Activated CD4-positive, alpha-beta memory T cell treated with anti-CD3 and anti-CD28 coated beads for 36 hours (primary cell): ENCODE measurements around the gene GCN1. TPM values are rescaled to one million over a fixed set of nuclear protein-coding genes. Genes with fewer than 3 reads are reported as not detected.
"Not testable (repeated sequence)": the region's sequence is repeated elsewhere in the genome, so short reads cannot be mapped to it uniquely, and the experiment has no call there.

Experiments
- CTCF ChIA-PET: fragments of 350-600 bp; sonication (Branson Sonifier 250); formaldehyde crosslinking; loops from one replicate; lab custom pipeline; 2021; ENCODE audit warnings: antibody characterized with exemption, inconsistent platforms; lab: Charles Lee
- POLR2A ChIA-PET: fragments of 350-600 bp; sonication (Branson Sonifier 250); formaldehyde crosslinking; loops from one replicate; lab custom pipeline; 2021; ENCODE audit warnings: antibody characterized with exemption; lab: Charles Lee
- DNase-seq: peaks from one replicate; pipeline ENCODE4 v3.0.0-alpha.2; 2020
- H3K27ac Mint-ChIP-seq: one replicate; pipeline ENCODE4 v1.8.0; 2021; ENCODE audit warnings: mixed read lengths
- H3K27me3 Mint-ChIP-seq: one replicate; pipeline ENCODE4 v1.8.0; 2021; ENCODE audit warnings: mixed read lengths
- H3K36me3 Mint-ChIP-seq: one replicate; pipeline ENCODE4 v1.8.0; 2021; ENCODE audit warnings: mixed read lengths
- H3K4me1 Mint-ChIP-seq: one replicate; pipeline ENCODE4 v1.8.0; 2021; ENCODE audit warnings: low read depth, mixed read lengths
- H3K4me3 Mint-ChIP-seq: one replicate; pipeline ENCODE4 v1.8.0; 2021; ENCODE audit warnings: mild to moderate bottlenecking, mixed read lengths
- H3K9me3 Mint-ChIP-seq: one replicate; pipeline ENCODE4 v1.8.0; 2021; ENCODE audit warnings: mixed read lengths
- intact Hi-C: fragments of 100-400 bp; cut with micrococcal nuclease; formaldehyde crosslinking; loops from one replicate; pipeline ENCODE4 v1.15.1; 2023
- total RNA-seq, 2 experiments: library from RNA; stranded (reverse); gene quantifications; one replicate each; pipeline ENCODE4 v1.2.3, GENCODE V29; 2021

GCN1 gene
- total RNA-seq, 2 experiments from 2014 or later: 121 TPM

- CTCF ChIA-PET: interaction anchor here (1.3 to 10.8 kb wide), 5 partner anchors 8 to 28 kb away, joined by 4 to 111 read pairs (median 7); partner anchors contain the start of gene PXN
- peaks cover 86% of the 10 kb centered on the region for H3K4me1 Mint-ChIP-seq
- DNase-seq, intact Hi-C loops, H3K27me3 Mint-ChIP-seq, H3K27ac Mint-ChIP-seq, H3K36me3 Mint-ChIP-seq, H3K4me3 Mint-ChIP-seq, H3K9me3 Mint-ChIP-seq: not testable (repeated sequence)
- POLR2A ChIA-PET: interaction anchor here (3.8 kb wide), 1 partner anchor 55 kb away, joined by 21 read pairs; the partner anchor contains the start of genes RNU4-1 and RNU4-2
Observed at GRCh38 chr12:120236809-120237208, 42.3 kb upstream of the GCN1 start.

- ChIA-PET CTCF (interaction anchor here (0.6 to 10.8 kb wide), 17 partner anchors 7 to 1955 kb away, joined by 3 to 111 read pairs (median 4); partner anchors contain the start of genes PXN, RNU4-1, RNU4-2 and RPLP0), POLR2A (interaction anchor here (0.6 to 1.8 kb wide), 6 partner anchors 17 to 57 kb away, joined by 3 to 15 read pairs (median 3); partner anchors contain the start of genes RNU4-1, RNU4-2 and RPLP0)
- Mint-ChIP-seq H3K4me3 (no peak overlapping the region), H3K9me3 (no peaks in the 10 kb centered on the region), H3K27ac (peak overlapping the region; percentile 67), H3K36me3 (no peaks in the 10 kb centered on the region), H3K27me3 (no peaks in the 10 kb centered on the region), H3K4me1 (peaks cover 86% of the 10 kb centered on the region)
- DNase-seq: peak; percentile 34
- intact Hi-C loops: no loop called here
Observed at GRCh38 chr12:120235369-120236323, 41.1 kb upstream of the GCN1 start.

GRCh38 chr12:120234643-120235368 is 40.3 kb upstream of the GCN1 start:
- Mint-ChIP-seq H3K27me3 (no peaks in the 10 kb centered on the region), H3K36me3 (no peaks in the 10 kb centered on the region), H3K9me3 (no peaks in the 10 kb centered on the region), H3K4me3 (no peak overlapping the region), H3K4me1 (peaks cover 86% of the 10 kb centered on the region), H3K27ac (peak overlapping the region; percentile 62)
- ChIA-PET POLR2A (interaction anchor here (0.6 to 1.8 kb wide), 5 partner anchors 18 to 58 kb away, joined by 3 to 15 read pairs (median 3); partner anchors contain the start of genes RNU4-1, RNU4-2 and RPLP0), CTCF (interaction anchor here (1.0 to 10.8 kb wide), 13 partner anchors 6 to 57 kb away, joined by 3 to 111 read pairs (median 4); partner anchors contain the start of genes PXN, RNU4-1, RNU4-2 and RPLP0)
- intact Hi-C loops: no loop called here
- peak; percentile 35 for DNase-seq

GRCh38 chr12:120231316-120232011 is 36.9 kb upstream of the GCN1 start:
- Mint-ChIP-seq H3K27me3 (no peaks in the 10 kb centered on the region), H3K4me3 (peak overlapping the region; percentile 42), H3K9me3 (no peaks in the 10 kb centered on the region), H3K27ac (peak overlapping the region; percentile 93), H3K36me3 (no peaks in the 10 kb centered on the region), H3K4me1 (peaks cover 92% of the 10 kb centered on the region)
- POLR2A ChIA-PET: interaction anchor here (0.6 to 9.6 kb wide), 8 partner anchors 12 to 109 kb away, joined by 3 to 261 read pairs (median 6); partner anchors contain the start of genes PXN, RNU4-1, RNU4-2 and RPLP0
- DNase-seq: peak; percentile 93
- CTCF ChIA-PET: interaction anchor here (0.7 to 12.1 kb wide), 11 partner anchors 9 to 304 kb away, joined by 3 to 614 read pairs (median 7); partner anchors contain the start of genes PXN, RNU4-1, RNU4-2 and RPLP0
- intact Hi-C loops: loop anchor here (1.0 to 2.0 kb wide), 4 partner anchors 21 to 207 kb away; partner anchors contain the start of genes COX6A1, RNU4-2 and RPLP0

GRCh38 chr12:120230974-120231315 is 36.4 kb upstream of the GCN1 start:
- POLR2A ChIA-PET: interaction anchor here (0.6 to 9.6 kb wide), 7 partner anchors 12 to 109 kb away, joined by 3 to 261 read pairs (median 14); partner anchors contain the start of genes PXN, RNU4-1, RNU4-2 and RPLP0
- peak overlapping the region; percentile 93 for H3K27ac Mint-ChIP-seq
- H3K9me3 Mint-ChIP-seq: no peaks in the 10 kb centered on the region
- intact Hi-C loops: loop anchor here (1.0 to 2.0 kb wide), 4 partner anchors 21 to 208 kb away; partner anchors contain the start of genes COX6A1, RNU4-2 and RPLP0
- peaks cover 94% of the 10 kb centered on the region for H3K4me1 Mint-ChIP-seq
- CTCF ChIA-PET: interaction anchor here (0.8 to 12.1 kb wide), 10 partner anchors 9 to 305 kb away, joined by 3 to 614 read pairs (median 12); partner anchors contain the start of genes PXN, RNU4-1, RNU4-2 and RPLP0
- no peaks in the 10 kb centered on the region for H3K27me3 Mint-ChIP-seq
- DNase-seq: no peak
- no peaks in the 10 kb centered on the region for H3K36me3 Mint-ChIP-seq
- peak overlapping the region; percentile 42 for H3K4me3 Mint-ChIP-seq

- H3K36me3 Mint-ChIP-seq: no peaks in the 10 kb centered on the region
- H3K4me3 Mint-ChIP-seq: peak overlapping the region; percentile 42
- POLR2A ChIA-PET: interaction anchor here (2.0 to 9.6 kb wide), 4 partner anchors 29 to 61 kb away, joined by 14 to 261 read pairs (median 42); partner anchors contain the start of genes PXN, RNU4-1, RNU4-2 and RPLP0
- CTCF ChIA-PET: interaction anchor here (0.9 to 12.1 kb wide), 10 partner anchors 10 to 305 kb away, joined by 3 to 614 read pairs (median 12); partner anchors contain the start of genes PXN, RNU4-1, RNU4-2 and RPLP0
- intact Hi-C loops: loop anchor here (2.0 kb wide), 1 partner anchor 208 kb away; the partner anchor contains the start of gene COX6A1
- no peak for DNase-seq
- H3K27me3 Mint-ChIP-seq: no peaks in the 10 kb centered on the region
- H3K9me3 Mint-ChIP-seq: no peaks in the 10 kb centered on the region
- peaks cover 94% of the 10 kb centered on the region for H3K4me1 Mint-ChIP-seq
- peak overlapping the region; percentile 93 for H3K27ac Mint-ChIP-seq
Observed at GRCh38 chr12:120230326-120230973, 35.9 kb upstream of the GCN1 start.

GRCh38 chr12:120229487-120230325 is 35.2 kb upstream of the GCN1 start:
- Mint-ChIP-seq H3K4me1 (peaks cover 90% of the 10 kb centered on the region), H3K36me3 (no peaks in the 10 kb centered on the region), H3K27me3 (no peaks in the 10 kb centered on the region), H3K4me3 (no peak overlapping the region), H3K9me3 (no peaks in the 10 kb centered on the region), H3K27ac (peak overlapping the region; percentile 93)
- intact Hi-C loops: loop anchor here (2.0 kb wide), 1 partner anchor 209 kb away; the partner anchor contains the start of gene COX6A1
- ChIA-PET CTCF (interaction anchor here (0.9 to 12.1 kb wide), 10 partner anchors 10 to 137 kb away, joined by 3 to 614 read pairs (median 12); partner anchors contain the start of genes PXN, RNU4-1, RNU4-2 and RPLP0), POLR2A (interaction anchor here (1.0 to 9.6 kb wide), 6 partner anchors 19 to 62 kb away, joined by 3 to 261 read pairs (median 17); partner anchors contain the start of genes PXN, RNU4-1, RNU4-2 and RPLP0)
- DNase-seq: no peak

- H3K36me3 Mint-ChIP-seq: no peaks in the 10 kb centered on the region
- H3K9me3 Mint-ChIP-seq: no peaks in the 10 kb centered on the region
- H3K27me3 Mint-ChIP-seq: no peaks in the 10 kb centered on the region
- H3K27ac Mint-ChIP-seq: peak overlapping the region; percentile 93
- POLR2A ChIA-PET: interaction anchor here (0.8 to 9.6 kb wide), 8 partner anchors 20 to 62 kb away, joined by 3 to 261 read pairs (median 17); partner anchors contain the start of genes PXN, RNU4-1, RNU4-2 and RPLP0
- CTCF ChIA-PET: interaction anchor here (1.0 to 12.1 kb wide), 17 partner anchors 11 to 230 kb away, joined by 3 to 614 read pairs (median 10); partner anchors contain the start of genes PLA2G1B, PXN, RNU4-1 and RNU4-2
- no peak overlapping the region for H3K4me3 Mint-ChIP-seq
- H3K4me1 Mint-ChIP-seq: peaks cover 84% of the 10 kb centered on the region
- DNase-seq: no peak
- intact Hi-C loops: no loop called here
Observed at GRCh38 chr12:120229071-120229486, 34.6 kb upstream of the GCN1 start.
